WTC11 (cell line): Measurements from ENCODE around the gene FANCM.

Experiments
- EMX1 ChIP-seq: fragments of 250-450 bp; sonication (Bioruptor Pico); IDR thresholded peaks from 2 replicates; pipeline ENCODE4 v1.8.0; 2021; ENCODE audit warnings: mild to moderate bottlenecking
- SMAD3 ChIP-seq: sonication (generic); formaldehyde crosslinking; IDR thresholded peaks from 2 replicates; pipeline ENCODE4 v1.8.0; 2022; ENCODE audit warnings: missing genetic modification reagents, mild to moderate bottlenecking, borderline replicate concordance
- ZNF219 ChIP-seq: sonication (generic); formaldehyde crosslinking; IDR thresholded peaks from 2 replicates; pipeline ENCODE4 v1.8.0; 2023; ENCODE audit warnings: missing genetic modification reagents, mild to moderate bottlenecking, borderline replicate concordance
- ZNF423 ChIP-seq: fragments of 250-450 bp; sonication (Bioruptor Pico); IDR thresholded peaks from 2 replicates; pipeline ENCODE4 v2.1.2; 2022; ENCODE audit warnings: mild to moderate bottlenecking, moderate library complexity
- TF ChIP-seq, protein P1 (sequence below): sonication (generic); formaldehyde crosslinking; IDR thresholded peaks from 2 replicates; pipeline ENCODE4 v1.8.0; 2022; ENCODE audit warnings: mild to moderate bottlenecking, missing genetic modification reagents
- TF ChIP-seq, protein P2 (sequence below): fragments of 200-600 bp; IDR thresholded peaks from 2 replicates; pipeline ENCODE4 v1.8.0; 2022; ENCODE audit warnings: antibody characterized with exemption

DNA sequence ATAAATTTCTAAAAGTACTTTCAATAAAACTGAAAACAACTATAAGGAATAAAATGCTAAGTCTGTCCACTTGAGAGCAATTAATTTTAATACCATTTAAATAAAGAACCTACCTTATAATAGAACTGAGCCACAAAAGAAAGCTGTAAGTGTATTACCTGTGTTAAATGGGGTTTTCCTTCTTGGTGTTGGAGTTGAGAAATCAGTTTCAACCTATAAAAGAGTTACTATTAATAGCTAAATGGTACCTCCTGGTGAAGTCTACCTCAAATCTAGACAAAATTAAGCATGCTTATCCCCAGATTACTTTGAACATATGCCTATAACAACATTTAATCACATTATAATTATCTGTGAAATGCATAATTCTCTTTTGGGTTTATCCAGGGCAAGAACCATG lies 68.5 kb downstream of the FANCM start:
- TF ChIP-seq, protein P1, sequence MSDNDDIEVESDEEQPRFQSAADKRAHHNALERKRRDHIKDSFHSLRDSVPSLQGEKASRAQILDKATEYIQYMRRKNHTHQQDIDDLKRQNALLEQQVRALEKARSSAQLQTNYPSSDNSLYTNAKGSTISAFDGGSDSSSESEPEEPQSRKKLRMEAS (CRISPR knock-in tag): no peak
- TF ChIP-seq EMX1 (no peak), ZNF423 (CRISPR knock-in tag) (no peak), SMAD3 (no peak), ZNF219 (CRISPR knock-in tag) (no peak)
- TF ChIP-seq, protein P2, sequence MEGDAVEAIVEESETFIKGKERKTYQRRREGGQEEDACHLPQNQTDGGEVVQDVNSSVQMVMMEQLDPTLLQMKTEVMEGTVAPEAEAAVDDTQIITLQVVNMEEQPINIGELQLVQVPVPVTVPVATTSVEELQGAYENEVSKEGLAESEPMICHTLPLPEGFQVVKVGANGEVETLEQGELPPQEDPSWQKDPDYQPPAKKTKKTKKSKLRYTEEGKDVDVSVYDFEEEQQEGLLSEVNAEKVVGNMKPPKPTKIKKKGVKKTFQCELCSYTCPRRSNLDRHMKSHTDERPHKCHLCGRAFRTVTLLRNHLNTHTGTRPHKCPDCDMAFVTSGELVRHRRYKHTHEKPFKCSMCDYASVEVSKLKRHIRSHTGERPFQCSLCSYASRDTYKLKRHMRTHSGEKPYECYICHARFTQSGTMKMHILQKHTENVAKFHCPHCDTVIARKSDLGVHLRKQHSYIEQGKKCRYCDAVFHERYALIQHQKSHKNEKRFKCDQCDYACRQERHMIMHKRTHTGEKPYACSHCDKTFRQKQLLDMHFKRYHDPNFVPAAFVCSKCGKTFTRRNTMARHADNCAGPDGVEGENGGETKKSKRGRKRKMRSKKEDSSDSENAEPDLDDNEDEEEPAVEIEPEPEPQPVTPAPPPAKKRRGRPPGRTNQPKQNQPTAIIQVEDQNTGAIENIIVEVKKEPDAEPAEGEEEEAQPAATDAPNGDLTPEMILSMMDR: no peak
